Peyer's patch (tissue), 4 donors: ENCODE results near the gene MOB3A. TPM values are rescaled to one million over a fixed set of nuclear protein-coding genes. Genes with fewer than 3 reads are reported as not detected.
"Not testable (repeated sequence)": the region's sequence is repeated elsewhere in the genome, so short reads cannot be mapped to it uniquely, and the experiment has no call there.

ENCODE experiments used
- DNase-seq, 3 donors: peaks; one replicate each; pipeline ENCODE4 v3.0.0-alpha.2; 2017 to 2019
- H3K27ac ChIP-seq, 4 donors: fragments of 200-600 bp; sonication (generic); one replicate each; pipeline ENCODE4 v1.5.1; 2016 to 2019
- H3K27me3 ChIP-seq, 2 donors: fragments of 200-600 bp; sonication (generic); one replicate each; pipeline ENCODE4 v1.5.1; 2019
- H3K36me3 ChIP-seq, 3 donors: fragments of 200-600 bp; sonication (generic); one replicate each; pipeline ENCODE4 v1.5.1; 2016 to 2019
- H3K4me1 ChIP-seq, 4 donors: fragments of 200-600 bp; sonication (generic); one replicate each; pipeline ENCODE4 v1.5.1; 2016 to 2019
- H3K4me3 ChIP-seq, 4 donors: fragments of 200-600 bp; sonication (generic); 1 replicate in 3 of 4; 2 replicates in 1 of 4; pipeline ENCODE4 v1.5.1; 2016 to 2019; ENCODE audit warnings: mild to moderate bottlenecking in 1 of 4
- H3K9me3 ChIP-seq, 4 donors: fragments of 200-600 bp; sonication (generic); one replicate each; pipeline ENCODE4 v1.5.1; 2016 to 2019; ENCODE audit warnings: mild to moderate bottlenecking in 1 of 4
- POLR2A ChIP-seq, 2 donors: fragments of 450-650 bp; IDR thresholded peaks; one replicate each; pipeline ENCODE4 v1.5.1; 2017; ENCODE audit warnings: antibody characterized with exemption in 2 of 2, mild to moderate bottlenecking in 2 of 2, moderate library complexity in 2 of 2
- total RNA-seq, 4 donors: library from RNA; depleted of rRNA; stranded (reverse); fragments of >200 nt; gene quantifications; one replicate each; pipeline ENCODE4 v1.1.0, GENCODE V29; 2016
- TF ChIP-seq, protein P1 (sequence below), 6 experiments: fragments of 450-650 bp in 4 of 6; fragments of 200-600 bp in 2 of 6; sonication (generic) in 1 of 6; IDR thresholded peaks; one replicate each; pipeline ENCODE4 v1.5.1; 2017 to 2019; ENCODE audit warnings: antibody characterized with exemption in 6 of 6, mild to moderate bottlenecking in 3 of 6, moderate library complexity in 1 of 6

MOB3A gene
- total RNA-seq, 4 donors from 2014 or later = 32.6 to 55.3 (median 35.1) TPM

DNA sequence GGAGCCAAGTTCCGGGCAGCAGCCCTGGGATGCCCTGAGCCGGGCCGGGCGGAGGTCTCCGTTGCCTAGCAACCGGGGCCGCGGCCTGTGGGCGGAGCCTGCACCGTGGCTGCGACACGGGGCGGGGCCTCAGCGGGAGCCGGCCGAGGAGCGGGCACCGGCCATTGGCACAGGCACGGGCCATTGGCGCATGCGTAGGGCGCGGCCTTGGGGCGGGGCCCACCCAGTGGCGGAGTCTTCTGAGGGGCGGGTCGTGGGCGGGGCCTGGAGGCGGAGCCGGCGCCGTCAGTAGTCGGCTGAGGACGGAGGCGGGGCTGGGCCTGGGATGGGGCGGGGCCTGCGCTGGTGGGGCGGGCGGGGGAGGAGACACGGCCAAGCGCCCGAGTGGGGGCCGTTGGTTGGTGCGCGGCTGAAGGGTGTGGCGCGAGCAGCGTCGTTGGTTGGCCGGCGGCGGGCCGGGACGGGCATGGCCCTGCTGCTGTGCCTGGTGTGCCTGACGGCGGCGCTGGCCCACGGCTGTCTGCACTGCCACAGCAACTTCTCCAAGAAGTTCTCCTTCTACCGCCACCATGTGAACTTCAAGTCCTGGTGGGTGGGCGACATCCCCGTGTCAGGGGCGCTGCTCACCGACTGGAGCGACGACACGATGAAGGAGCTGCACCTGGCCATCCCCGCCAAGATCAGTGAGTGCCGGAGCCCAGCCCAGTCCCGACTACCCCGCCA, 515 bp upstream of the MOB3A start, which contains the start of gene IZUMO4:
IZUMO4 (plus strand) TSS at position 436 of the 723 bp plus-strand sequence; CDS start at position 467, 31 bp downstream.
- Histone ChIP-seq H3K4me1 (peaks cover 0 to 47% (median 15%) of the 10 kb centered on the region in 4 donors), H3K27me3 (no peaks in the 10 kb centered on the region), H3K36me3 (peaks cover 0 to 30% (median 0%) of the 10 kb centered on the region in 3 donors), H3K4me3 (peak within 1 kb of the TSS; percentile 80 to 90 (median 88)), H3K9me3 (no peaks in the 10 kb centered on the region), H3K27ac (peak within 1 kb of the TSS; percentile 94 to 99 (median 98))
- TF ChIP-seq, protein P1, sequence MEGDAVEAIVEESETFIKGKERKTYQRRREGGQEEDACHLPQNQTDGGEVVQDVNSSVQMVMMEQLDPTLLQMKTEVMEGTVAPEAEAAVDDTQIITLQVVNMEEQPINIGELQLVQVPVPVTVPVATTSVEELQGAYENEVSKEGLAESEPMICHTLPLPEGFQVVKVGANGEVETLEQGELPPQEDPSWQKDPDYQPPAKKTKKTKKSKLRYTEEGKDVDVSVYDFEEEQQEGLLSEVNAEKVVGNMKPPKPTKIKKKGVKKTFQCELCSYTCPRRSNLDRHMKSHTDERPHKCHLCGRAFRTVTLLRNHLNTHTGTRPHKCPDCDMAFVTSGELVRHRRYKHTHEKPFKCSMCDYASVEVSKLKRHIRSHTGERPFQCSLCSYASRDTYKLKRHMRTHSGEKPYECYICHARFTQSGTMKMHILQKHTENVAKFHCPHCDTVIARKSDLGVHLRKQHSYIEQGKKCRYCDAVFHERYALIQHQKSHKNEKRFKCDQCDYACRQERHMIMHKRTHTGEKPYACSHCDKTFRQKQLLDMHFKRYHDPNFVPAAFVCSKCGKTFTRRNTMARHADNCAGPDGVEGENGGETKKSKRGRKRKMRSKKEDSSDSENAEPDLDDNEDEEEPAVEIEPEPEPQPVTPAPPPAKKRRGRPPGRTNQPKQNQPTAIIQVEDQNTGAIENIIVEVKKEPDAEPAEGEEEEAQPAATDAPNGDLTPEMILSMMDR (IDR thresholded peaks at IDR 0.05) = peak; percentile 26 to 64 (median 52)
- peak in 1 of 2 donors; percentile 32 for TF ChIP-seq POLR2A (IDR thresholded peaks at IDR 0.05)
- DNase-seq = peak; percentile 100

DNA sequence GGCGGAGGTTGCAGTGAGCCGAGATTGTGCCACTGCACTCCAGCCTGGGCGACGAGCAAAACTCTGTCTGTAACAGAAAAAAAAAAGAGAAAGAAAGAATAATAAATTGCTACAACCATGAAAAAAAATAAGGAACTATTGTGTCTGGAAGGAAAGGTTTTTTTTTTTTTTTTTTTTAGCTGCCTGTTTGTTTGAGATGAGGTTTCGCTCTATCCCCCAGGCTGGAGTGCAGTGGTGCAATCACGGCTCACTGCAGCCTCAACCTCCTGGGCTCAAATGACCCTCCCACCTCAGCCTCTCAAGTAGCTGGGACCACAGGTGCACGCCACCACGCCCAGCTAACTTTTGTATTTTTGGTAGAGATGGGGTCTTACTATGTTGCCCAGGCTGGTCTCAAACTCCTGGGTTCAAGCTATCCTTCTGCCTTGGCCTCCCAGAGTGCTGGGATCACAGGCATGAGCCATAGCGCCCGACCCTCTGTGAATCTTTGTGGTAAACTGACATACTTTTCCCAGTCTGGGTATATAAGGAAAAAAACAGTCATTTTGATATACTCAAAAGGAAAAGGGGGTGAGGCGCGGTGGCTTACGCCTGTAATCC, 4.1 kb downstream of the MOB3A start:
- H3K27ac ChIP-seq = peak overlapping the region in 3 of 4 donors; percentile 15 to 99 (median 63)
- not testable (repeated sequence) for H3K27me3 ChIP-seq, H3K4me3 ChIP-seq, H3K9me3 ChIP-seq, H3K36me3 ChIP-seq, DNase-seq
- H3K4me1 ChIP-seq = peaks cover 0 to 80% (median 44%) of the 10 kb centered on the region in 4 donors

DNA sequence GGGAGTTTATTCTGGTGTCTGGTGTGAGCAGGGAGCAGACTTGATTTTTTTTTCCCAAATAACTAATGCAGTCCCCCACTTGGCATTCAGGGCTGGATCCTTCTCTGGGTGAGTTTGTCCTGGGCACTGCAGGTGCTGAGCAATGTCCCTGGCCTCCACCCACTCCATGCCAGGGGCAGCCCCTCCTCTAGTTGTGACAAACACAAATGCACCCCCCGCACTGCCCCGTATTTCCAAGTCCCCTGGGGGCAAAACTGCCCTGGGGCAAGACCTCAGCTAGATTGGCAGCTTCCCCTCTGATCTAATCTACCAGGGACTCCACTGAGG, 6.4 kb downstream of the MOB3A start:
- Histone ChIP-seq H3K36me3 (peaks cover 0 to 11% (median 0%) of the 10 kb centered on the region in 3 donors), H3K27ac (peak overlapping the region; percentile 63 to 99 (median 76)), H3K9me3 (no peaks in the 10 kb centered on the region), H3K4me3 (peak overlapping the region in 1 of 4 donors; percentile 21), H3K27me3 (no peaks in the 10 kb centered on the region), H3K4me1 (peaks cover 0 to 78% (median 50%) of the 10 kb centered on the region in 4 donors)
- TF ChIP-seq, protein P1 (IDR thresholded peaks at IDR 0.05) = no peak
- TF ChIP-seq POLR2A (IDR thresholded peaks at IDR 0.05) = no peak
- no peak for DNase-seq

DNA sequence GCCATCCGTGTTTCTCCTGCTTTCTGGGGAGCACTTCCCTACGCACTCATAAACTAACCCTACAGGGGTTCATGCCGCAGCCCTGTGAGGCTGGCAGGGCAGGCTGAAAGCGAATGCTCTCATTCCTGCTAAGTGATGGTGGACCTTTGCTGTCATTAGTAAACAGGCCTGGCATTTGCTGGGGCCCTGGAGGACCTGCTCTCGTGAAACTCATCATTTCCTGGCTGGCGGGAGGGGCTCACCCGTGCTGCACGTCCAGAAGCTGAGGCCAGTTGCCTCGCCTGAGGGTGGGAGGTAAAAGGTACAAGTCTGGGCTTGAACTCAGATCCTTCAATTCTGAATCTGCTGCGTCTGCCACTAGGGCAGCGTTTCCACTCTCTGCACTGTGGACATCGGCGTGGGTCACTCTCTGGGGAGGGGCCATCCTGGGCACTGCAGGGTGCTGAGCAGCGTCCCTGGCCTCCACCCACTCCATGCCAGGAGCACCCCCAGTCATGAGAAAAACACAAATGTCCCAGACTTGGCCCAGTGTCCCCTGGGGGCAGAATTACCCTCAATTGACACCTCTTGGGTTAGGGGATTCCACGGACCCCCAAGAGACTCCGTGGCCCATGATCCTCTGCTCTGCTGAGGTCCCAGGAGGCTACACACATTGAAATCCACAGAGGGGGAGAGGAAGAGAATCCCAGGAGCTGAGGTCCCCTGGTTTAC, 7.0 kb downstream of the MOB3A start:
- H3K4me3 ChIP-seq = no peak overlapping the region
- no peaks in the 10 kb centered on the region for H3K9me3 ChIP-seq
- TF ChIP-seq POLR2A (IDR thresholded peaks at IDR 0.05) = no peak
- TF ChIP-seq, protein P1 (IDR thresholded peaks at IDR 0.05) = no peak
- DNase-seq = peak in 2 of 3 donors; percentile 71 to 74
- H3K4me1 ChIP-seq = peaks cover 0 to 73% (median 49%) of the 10 kb centered on the region in 4 donors
- H3K27ac ChIP-seq = peak overlapping the region; percentile 63 to 99 (median 76)
- H3K27me3 ChIP-seq = no peaks in the 10 kb centered on the region
- peaks cover 0 to 14% (median 0%) of the 10 kb centered on the region in 3 donors for H3K36me3 ChIP-seq

DNA sequence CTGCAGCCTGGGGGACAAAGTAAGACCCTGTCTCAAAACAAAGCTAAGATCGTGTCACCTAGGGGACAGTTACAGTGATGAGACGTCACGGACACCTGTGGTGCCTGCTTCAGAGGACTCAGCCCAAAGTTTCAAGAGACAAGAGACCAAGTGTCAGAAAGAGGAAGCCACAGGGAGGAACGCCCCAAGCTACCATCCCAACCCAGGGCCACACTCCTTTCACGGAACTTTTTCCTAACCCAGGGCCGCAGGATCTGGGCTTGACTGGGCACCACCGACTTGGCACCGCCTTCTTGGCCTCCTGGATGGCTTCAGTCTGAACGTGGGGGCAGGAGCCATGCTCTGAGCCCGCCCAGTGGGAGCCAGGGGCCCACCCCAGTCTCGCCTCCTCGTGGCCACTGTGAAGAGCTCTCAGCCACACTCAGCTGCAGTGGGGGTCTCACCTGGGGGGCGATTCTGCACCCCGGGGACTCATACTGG, 8.5 kb downstream of the MOB3A start:
- Histone ChIP-seq H3K36me3 (peaks cover 0 to 19% (median 0%) of the 10 kb centered on the region in 3 donors), H3K4me3 (no peak overlapping the region), H3K4me1 (peaks cover 0 to 68% (median 47%) of the 10 kb centered on the region in 4 donors), H3K27ac (peak overlapping the region; percentile 44 to 99 (median 72)), H3K27me3 (no peaks in the 10 kb centered on the region), H3K9me3 (no peaks in the 10 kb centered on the region)
- peak in 2 of 3 donors; percentile 78 to 81 for DNase-seq
- TF ChIP-seq, protein P1 (IDR thresholded peaks at IDR 0.05) = peak in 1 of 6 experiments; percentile 7
- no peak for TF ChIP-seq POLR2A (IDR thresholded peaks at IDR 0.05)

DNA sequence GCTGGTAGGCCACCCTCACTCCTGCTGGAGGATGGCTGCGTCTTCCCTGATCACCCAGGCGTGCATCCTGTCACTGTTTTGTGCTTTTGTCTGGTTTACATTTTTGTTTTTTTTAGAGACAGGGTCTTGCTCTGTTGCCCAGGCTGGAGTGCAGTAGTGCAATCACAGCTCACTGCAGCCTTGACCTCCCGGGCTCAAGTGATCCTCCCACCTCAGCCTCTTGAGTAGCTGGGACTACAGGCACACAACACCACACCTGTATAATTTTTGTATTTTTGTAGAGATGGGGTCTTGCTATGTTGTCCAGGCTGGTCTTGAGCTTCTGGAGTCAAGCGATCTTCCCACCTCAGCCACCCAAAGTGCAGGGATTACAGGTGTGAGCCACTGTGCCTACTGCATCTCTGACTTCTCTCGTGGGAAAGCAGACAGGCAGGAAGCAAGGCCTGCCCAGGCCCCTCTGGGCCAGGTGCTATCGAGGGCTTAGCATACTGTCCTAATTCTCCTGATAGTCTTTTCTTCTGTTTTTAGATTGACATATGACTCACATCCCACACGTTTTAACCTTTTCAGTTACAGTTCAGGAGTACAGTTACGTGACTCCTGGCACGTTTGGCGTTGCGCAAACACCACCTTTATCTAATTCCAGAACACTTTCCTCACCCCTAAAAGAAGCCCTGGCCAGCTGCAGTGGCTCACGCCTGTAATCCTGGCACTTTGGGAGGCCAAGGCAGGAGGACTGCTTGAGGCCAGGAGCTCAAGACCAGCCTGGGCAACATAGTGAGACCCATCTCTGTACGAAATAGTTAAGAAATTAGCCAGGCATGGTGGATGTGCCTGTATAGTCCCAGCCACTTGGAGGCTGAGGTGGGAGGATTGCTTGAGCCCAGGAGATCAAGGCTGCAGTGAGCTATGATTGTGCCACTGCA, 9.2 kb downstream of the MOB3A start:
- Histone ChIP-seq H3K36me3 (peaks cover 0 to 19% (median 0%) of the 10 kb centered on the region in 3 donors), H3K27ac (peak overlapping the region; percentile 44 to 99 (median 72)), H3K4me1 (peaks cover 0 to 66% (median 52%) of the 10 kb centered on the region in 4 donors)
- H3K9me3 ChIP-seq, H3K27me3 ChIP-seq, H3K4me3 ChIP-seq: not testable (repeated sequence)
- peak in 2 of 3 donors; percentile 75 to 79 for DNase-seq
